H1 (cell line): Measurements from ENCODE around the gene RGS14. TPM values are rescaled to one million over a fixed set of nuclear protein-coding genes. Genes with fewer than 3 reads are reported as not detected.

ENCODE experiments used
- CTCF ChIA-PET: fragments of 300-600 bp; sonication (Branson Sonifier 250); formaldehyde crosslinking; loops from one replicate; lab custom pipeline; 2021; ENCODE audit not compliant: partially characterized antibody; lab: Charles Lee
- POLR2A ChIA-PET: fragments of 300-600 bp; sonication (Branson Sonifier 250); formaldehyde crosslinking; loops from one replicate; lab custom pipeline; 2021; ENCODE audit warnings: inconsistent platforms; ENCODE audit not compliant: partially characterized antibody; lab: Charles Lee
- DNase-seq, 2 experiments: peaks; one replicate each; pipeline versions ENCODE4 v3.0.0 to v3.0.0-alpha.2; 2010 to 2022; ENCODE audit warnings: low spot score in 2 of 2, low read depth in 1 of 2, mixed read lengths in 1 of 2
- FAIRE-seq: peaks from 2 replicates; lab custom pipeline; 2011; peaks lifted over from hg19 to GRCh38; lab: Jason Lieb, UNC
- H2AFZ ChIP-seq: 2 replicates; pipeline ENCODE4 v1.8.1; 2012; ENCODE audit warnings: low read length, inconsistent platforms
- H2AK5ac ChIP-seq: 2 replicates; pipeline ENCODE4 v1.6.1; 2013; ENCODE audit warnings: low read depth, low read length
- H2BK120ac ChIP-seq: replicated peaks from 2 replicates; pipeline ENCODE3; 2013; ENCODE audit warnings: low read depth, low read length, inconsistent platforms
- H2BK12ac ChIP-seq: 2 replicates; pipeline ENCODE4 v1.6.1; 2013; ENCODE audit warnings: low read depth, low read length
- H2BK15ac ChIP-seq: 2 replicates; pipeline ENCODE4 v1.6.1; 2013; ENCODE audit warnings: low read length
- H2BK20ac ChIP-seq: 2 replicates; pipeline ENCODE4 v1.6.1; 2013; ENCODE audit warnings: low read length
- H2BK5ac ChIP-seq: 2 replicates; pipeline ENCODE4 v1.6.1; 2013; ENCODE audit warnings: low read depth, low read length
- H3K14ac ChIP-seq: 2 replicates; pipeline ENCODE4 v1.6.1; 2013; ENCODE audit warnings: inconsistent platforms; ENCODE audit not compliant: insufficient read length
- H3K18ac ChIP-seq: 2 replicates; pipeline ENCODE4 v1.6.1; 2013; ENCODE audit warnings: low read length; ENCODE audit errors: extremely low read depth
- H3K23ac ChIP-seq: 2 replicates; pipeline ENCODE4 v1.6.1; 2013; ENCODE audit warnings: inconsistent platforms; ENCODE audit not compliant: insufficient read length
- H3K23me2 ChIP-seq: 2 replicates; pipeline ENCODE4 v1.6.1; 2013; ENCODE audit warnings: low read depth, low read length
- H3K27ac ChIP-seq: 2 replicates; pipeline ENCODE4 v1.6.1; 2011; ENCODE audit warnings: low read depth, low read length, inconsistent platforms
- H3K27me3 ChIP-seq, 4 experiments: replicated peaks in 1 of 4; 1 replicate in 1 of 4; 2 replicates in 3 of 4; pipeline versions ENCODE4 v1.6.1 to v1.8.1; 2011 to 2013; ENCODE audit warnings: low read length in 3 of 4, mild to moderate bottlenecking in 3 of 4, inconsistent platforms in 2 of 4, mixed read lengths in 2 of 4, moderate library complexity in 1 of 4; ENCODE audit not compliant: control insufficient read depth in 3 of 4, insufficient read depth in 3 of 4; ENCODE audit errors: extremely low read depth in 1 of 4
- H3K36me3 ChIP-seq, 4 experiments: 2 replicates each; pipeline versions ENCODE4 v1.6.1 to v1.8.1; 2011 to 2013; ENCODE audit warnings: mild to moderate bottlenecking in 4 of 4, low read length in 3 of 4, moderate library complexity in 2 of 4, control low read depth in 1 of 4, inconsistent platforms in 1 of 4; ENCODE audit not compliant: insufficient read depth in 4 of 4, control insufficient read depth in 2 of 4
- H3K4ac ChIP-seq: replicated peaks from 2 replicates; pipeline ENCODE3; 2013; ENCODE audit warnings: low read length, low read depth, mixed read lengths, inconsistent platforms; ENCODE audit not compliant: insufficient read length
- H3K4me1 ChIP-seq, 4 experiments: replicated peaks in 1 of 4; 1 replicate in 1 of 4; 2 replicates in 3 of 4; pipeline versions ENCODE4 v1.6.1 to v1.8.1; 2011 to 2013; ENCODE audit warnings: low read length in 3 of 4, inconsistent platforms in 2 of 4, mixed read lengths in 1 of 4; ENCODE audit not compliant: insufficient read depth in 4 of 4, control insufficient read depth in 3 of 4
- H3K4me2 ChIP-seq, 2 experiments: 2 replicates each; pipeline versions ENCODE4 v1.6.1 to v1.8.1; 2011 to 2013; ENCODE audit warnings: low read depth in 2 of 2, low read length in 2 of 2, control low read depth in 1 of 2, inconsistent platforms in 1 of 2, mild to moderate bottlenecking in 1 of 2; ENCODE audit not compliant: insufficient read depth in 1 of 2
- H3K4me3 ChIP-seq, 4 experiments: fragments of 200-600, 300-600 bp in 1 of 4; sonication (generic), shearing (Covaris generic), sonication (Bioruptor Twin) in 1 of 4; 2 replicates each; pipeline versions ENCODE4 v1.5.1 to v1.8.1; 2011 to 2016; ENCODE audit warnings: low read length in 4 of 4, low read depth in 3 of 4, control low read depth in 2 of 4, inconsistent platforms in 2 of 4, mild to moderate bottlenecking in 2 of 4, mixed read lengths in 1 of 4, moderate library complexity in 1 of 4; ENCODE audit not compliant: insufficient read depth in 2 of 4; ENCODE audit errors: extremely low read depth in 1 of 4
- H3K56ac ChIP-seq: replicated peaks from 2 replicates; pipeline ENCODE3; 2013; ENCODE audit warnings: low read depth, mild to moderate bottlenecking, mixed read lengths, low read length, inconsistent platforms; ENCODE audit not compliant: insufficient read length
- H3K79me1 ChIP-seq: 2 replicates; pipeline ENCODE4 v1.6.1; 2013; ENCODE audit warnings: low read depth, low read length, control low read depth
- H3K79me2 ChIP-seq, 2 experiments: 2 replicates each; pipeline versions ENCODE4 v1.6.1 to v1.8.1; 2012 to 2013; ENCODE audit warnings: low read length in 2 of 2, mild to moderate bottlenecking in 2 of 2, inconsistent platforms in 1 of 2; ENCODE audit not compliant: insufficient read depth in 2 of 2, control insufficient read depth in 1 of 2
- H3K9ac ChIP-seq, 4 experiments: replicated peaks in 1 of 4; 1 replicate in 1 of 4; 2 replicates in 3 of 4; pipeline versions ENCODE4 v1.6.1 to v1.8.1; 2011 to 2013; ENCODE audit warnings: low read depth in 3 of 4, low read length in 3 of 4, control low read depth in 2 of 4, mild to moderate bottlenecking in 2 of 4, moderate library complexity in 2 of 4, inconsistent platforms in 1 of 4; ENCODE audit errors: extremely low read depth in 1 of 4
- H3K9me3 ChIP-seq, 2 experiments: 2 replicates each; pipeline versions ENCODE4 v1.6.1 to v1.8.1; 2012 to 2013; ENCODE audit warnings: mild to moderate bottlenecking in 2 of 2, moderate library complexity in 2 of 2, control low read depth in 1 of 2, inconsistent platforms in 1 of 2, low read depth in 1 of 2, low read length in 1 of 2, mixed read lengths in 1 of 2; ENCODE audit not compliant: insufficient read depth in 2 of 2
- H4K20me1 ChIP-seq, 2 experiments: replicated peaks in 1 of 2; 2 replicates each; pipeline versions ENCODE3 to v1.8.1; 2011 to 2013; ENCODE audit warnings: inconsistent platforms in 2 of 2, low read length in 2 of 2, mild to moderate bottlenecking in 1 of 2; ENCODE audit not compliant: insufficient read depth in 2 of 2, control insufficient read depth in 1 of 2
- H4K5ac ChIP-seq: 2 replicates; pipeline ENCODE4 v1.6.1; 2013; ENCODE audit warnings: low read length, low read depth, mixed read lengths, inconsistent platforms; ENCODE audit not compliant: insufficient read length
- H4K8ac ChIP-seq: 2 replicates; pipeline ENCODE4 v1.8.0; 2013; ENCODE audit warnings: mild to moderate bottlenecking, moderate library complexity, low read length, inconsistent platforms; ENCODE audit not compliant: insufficient read depth; ENCODE audit errors: extremely low read depth
- H4K91ac ChIP-seq: replicated peaks from 2 replicates; pipeline ENCODE3; 2013; ENCODE audit warnings: low read length, mixed read lengths, inconsistent platforms; ENCODE audit not compliant: insufficient read length
- ASH2L ChIP-seq: fragments of 200-600, 300-600 bp; sonication (generic); IDR thresholded peaks from one replicate; pipeline ENCODE4 v1.7.1; 2017; ENCODE audit warnings: low read length
- CEBPB ChIP-seq: IDR thresholded peaks from 2 replicates; pipeline ENCODE4 v1.6.1; 2012; ENCODE audit warnings: low read depth, low read length
- CREB1 ChIP-seq: IDR thresholded peaks from 2 replicates; pipeline ENCODE4 v1.6.1; 2012; ENCODE audit warnings: inconsistent platforms
- KDM4A ChIP-seq: IDR thresholded peaks from one replicate; pipeline ENCODE4 v1.7.1; 2012; ENCODE audit warnings: low read depth, mild to moderate bottlenecking, moderate library complexity, low read length, inconsistent platforms; ENCODE audit not compliant: severe bottlenecking
- MAFK ChIP-seq: IDR thresholded peaks from 2 replicates; pipeline ENCODE4 v1.6.1; 2012; ENCODE audit warnings: low read depth, mild to moderate bottlenecking, improper control_type of control experiment, low read length
- PHF8 ChIP-seq: fragments of 200-600 bp; sonication (generic); conservative IDR thresholded peaks from 2 replicates; pipeline ENCODE4 v1.7.1; 2012; ENCODE audit warnings: low read depth, mild to moderate bottlenecking, inconsistent platforms, low read length, moderate library complexity
- POLR2A ChIP-seq, 2 experiments: IDR thresholded peaks; 1 replicate in 1 of 2; 2 replicates in 1 of 2; pipeline ENCODE4 v1.6.1; 2011; ENCODE audit warnings: low read depth in 2 of 2, low read length in 2 of 2, mild to moderate bottlenecking in 2 of 2; ENCODE audit errors: control extremely low read depth in 1 of 2
- RBBP5 ChIP-seq: IDR thresholded peaks from 2 replicates; pipeline ENCODE4 v1.7.1; 2012; ENCODE audit warnings: low read depth, mild to moderate bottlenecking, inconsistent platforms, low read length, moderate library complexity, borderline replicate concordance
- SIN3A ChIP-seq, 2 experiments: IDR thresholded peaks in 1 of 2; conservative IDR thresholded peaks in 1 of 2; 2 replicates each; pipeline ENCODE4 v1.6.1; 2011 to 2012; ENCODE audit warnings: low read length in 2 of 2, improper control_type of control experiment in 1 of 2, low read depth in 1 of 2, mild to moderate bottlenecking in 1 of 2
- TAF1 ChIP-seq: IDR thresholded peaks from 2 replicates; pipeline ENCODE4 v1.6.1; 2011; ENCODE audit warnings: mild to moderate bottlenecking, low read depth, low read length
- WGBS, 2 experiments: shearing (Covaris generic) in 1 of 2; methylation state at CpG; one replicate each; pipeline versions ENCODE4 v1.1.6 to v1.1.7; 2013 to 2015; ENCODE audit warnings: low lambda C conversion rate in 2 of 2, mixed read lengths in 2 of 2, inconsistent platforms in 1 of 2, low coverage in 1 of 2, missing lambda C conversion rate in 1 of 2; ENCODE audit not compliant: insufficient replicate concordance in 2 of 2, insufficient coverage in 1 of 2, insufficient read length in 1 of 2; ENCODE audit errors: extremely low coverage in 1 of 2, missing lambda C conversion rate in 1 of 2; 5-methylcytosine and 5-hydroxymethylcytosine counted together
- polyA plus RNA-seq, 7 experiments: library from polyadenylated mRNA; depleted of rRNA in 3 of 7; stranded (reverse) in 5 of 7; unstranded in 2 of 7; fragments of >200 nt in 5 of 7; fragments of 200-250 nt in 2 of 7; gene quantifications; 1 replicate in 5 of 7; 2 replicates in 1 of 7; 4 replicates in 1 of 7; pipeline versions ENCODE4 v1.2.1 to v1.2.3, GENCODE V29; 2011 to 2013; ENCODE audit warnings: missing spikeins in 2 of 7, mixed read lengths in 2 of 7
- total RNA-seq: library from RNA; stranded (reverse); fragmentation: NEBNext Ultra II Directional; extraction: Animal tissue kit (Norgen Biotek cat#: 25700); gene quantifications from 2 replicates; pipeline ENCODE4 v1.2.1, GENCODE V29; 2021

Gene RGS14
- total and polyA plus RNA-seq, 2 of the 8 experiments (the other 6 are each of a cell fraction or from before 2014, with no cell fraction given) = 24.4 to 46.1 TPM

- TF ChIP-seq TAF1 = peak; percentile 31
- TF ChIP-seq POLR2A (IDR thresholded peaks at IDR 0.05; ENCODE audit: control extremely low read depth in 1 of 2, low read depth in 2 of 2, low read length in 2 of 2) = 0 out of 3 replicates have a peak, but pooled peaks of 1 of the 2 experiments have one; percentile 16
- peak; percentile 69 for TF ChIP-seq KDM4A
- TF ChIP-seq PHF8 = 0 out of 2 replicates have a peak, but pooled peaks have one; percentile 36
- 0 out of 2 replicates have a peak, but pooled peaks have one; percentile 5 for TF ChIP-seq CREB1
- TF ChIP-seq MAFK = no peak
- TF ChIP-seq CEBPB = no peak
- 0 out of 4 replicates have a peak, but pooled peaks of 1 of the 2 experiments have one; percentile 11 for TF ChIP-seq SIN3A (conservative IDR thresholded peaks at IDR 0.05 in 1 of 2, IDR thresholded peaks at IDR 0.05 in 1 of 2; ENCODE audit: low read depth in 1 of 2, low read length in 2 of 2)
- peak; percentile 60; the same call in 1 of the 2 replicates for TF ChIP-seq RBBP5
- peak; percentile 64 for TF ChIP-seq ASH2L
- Histone ChIP-seq H2BK120ac (no peak overlapping the region), H2BK12ac (peak overlapping the region; percentile 87; the same call in 1 of the 2 replicates), H2BK5ac (peak overlapping the region; percentile 96; the same call in 1 of the 2 replicates), H3K9me3 (no peaks in the 10 kb centered on the region), H3K4me1 (peaks cover 2 to 27% (median 22%) of the 10 kb centered on the region in 4 experiments), H4K91ac (peak overlapping the region; percentile 98), H2BK20ac (no peak overlapping the region), H3K79me2 (no peaks in the 10 kb centered on the region), H2AFZ (peak overlapping the region; percentile 94; the same call in 1 of the 2 replicates), H3K4ac (no peak overlapping the region), H3K14ac (no peak overlapping the region), H3K27ac (no peak overlapping the region), H4K8ac (peak overlapping the region; percentile 98), H3K18ac (peak overlapping the region; percentile 93), H3K9ac (no peak overlapping the region; a peak in 1 of 7 replicates), H3K79me1 (no peaks in the 10 kb centered on the region), H3K4me2 (peak overlapping the region; percentile 70 to 80), H3K56ac (no peak overlapping the region), H2BK15ac (peak overlapping the region; percentile 1; the same call in 1 of the 2 replicates), H4K5ac (peak overlapping the region; percentile 98), H3K23ac (no peak overlapping the region), H3K23me2 (peaks cover 16% of the 10 kb centered on the region; the same call in 1 of the 2 replicates), H4K20me1 (no peaks in the 10 kb centered on the region), H2AK5ac (no peak overlapping the region), H3K36me3 (no peaks in the 10 kb centered on the region), H3K27me3 (peaks cover 0 to 11% (median 9%) of the 10 kb centered on the region in 4 experiments; a peak in 4 of 7 replicates), H3K4me3 (peak overlapping the region; percentile 43 to 69 (median 48))
- DNase-seq (peak in 1 of 2 experiments; percentile 89), FAIRE-seq (no peak)
- ChIA-PET CTCF (interaction anchor here (0.6 to 15.6 kb wide), 6 partner anchors 7 to 1780 kb away, joined by 3 to 251 read pairs (median 22); partner anchors contain the start of genes LMAN2, MXD3 and RGS14), POLR2A (interaction anchor here (0.8 to 5.9 kb wide), 9 partner anchors 11 to 93 kb away, joined by 3 to 66 read pairs (median 4); partner anchors contain the start of genes LMAN2 and PRR7)
- 6 to 100% methylated on average over 1 to 34 of the region's 59 CpGs for WGBS, 2 experiments
These were observed 5.1 kb downstream of the RGS14 start for GRCh38 chr5:177362610-177363507.
